Esophagus muscularis mucosa (tissue), 4 donors: Measurements from ENCODE around the gene FPR2. TPM values are rescaled to one million over a fixed set of nuclear protein-coding genes. Genes with fewer than 3 reads are reported as not detected.

Source experiments
- DNase-seq: peaks from one replicate; pipeline ENCODE4 v3.0.0-alpha.2; 2017; ENCODE audit errors: extremely low spot score
- H3K27ac ChIP-seq, 4 donors: fragments of 200-600 bp; sonication (generic); replicated peaks in 1 of 4; 1 replicate in 3 of 4; 2 replicates in 1 of 4; pipeline ENCODE4 v1.5.1; 2016 to 2019; ENCODE audit warnings: mild to moderate bottlenecking in 1 of 4
- H3K27me3 ChIP-seq, 4 donors: fragments of 200-600 bp; sonication (generic); one replicate each; pipeline versions ENCODE4 v1.5.1 to v1.6.0; 2016 to 2019
- H3K36me3 ChIP-seq, 4 donors: fragments of 200-600 bp; sonication (generic); one replicate each; pipeline ENCODE4 v1.5.1; 2016 to 2019
- H3K4me1 ChIP-seq, 4 donors: fragments of 200-600 bp; sonication (generic); one replicate each; pipeline ENCODE4 v1.5.1; 2016 to 2019
- H3K4me3 ChIP-seq, 4 donors: fragments of 200-600 bp; sonication (generic); 1 replicate in 2 of 4; 2 replicates in 2 of 4; pipeline ENCODE4 v1.5.1; 2016 to 2019; ENCODE audit warnings: mild to moderate bottlenecking in 4 of 4, moderate library complexity in 1 of 4
- H3K9me3 ChIP-seq, 4 donors: fragments of 200-600 bp; sonication (generic); 1 replicate in 3 of 4; 2 replicates in 1 of 4; pipeline ENCODE4 v1.5.1; 2016 to 2019
- CTCF ChIP-seq, 3 experiments: fragments of 200-600 bp in 2 of 3; fragments of 450-650 bp in 1 of 3; sonication (generic) in 2 of 3; IDR thresholded peaks; one replicate each; pipeline ENCODE4 v1.5.1; 2017 to 2019; ENCODE audit warnings: antibody characterized with exemption in 3 of 3, mild to moderate bottlenecking in 2 of 3, moderate library complexity in 1 of 3
- EP300 ChIP-seq: sonication (generic); formaldehyde crosslinking; IDR thresholded peaks from one replicate; pipeline ENCODE4 v1.6.1; 2017; ENCODE audit warnings: antibody characterized with exemption
- POLR2A ChIP-seq: fragments of 450-650 bp; IDR thresholded peaks from one replicate; pipeline ENCODE4 v1.6.1; 2017; ENCODE audit warnings: antibody characterized with exemption, moderate library complexity, mild to moderate bottlenecking, low read depth
- POLR2AphosphoS5 ChIP-seq, 2 donors: sonication (generic); formaldehyde crosslinking; IDR thresholded peaks; one replicate each; pipeline ENCODE4 v1.6.1; 2017; ENCODE audit warnings: antibody characterized with exemption in 2 of 2
- WGBS: methylation state at CpG from one replicate; pipeline ENCODE4 v1.1.5; 2018; 5-methylcytosine and 5-hydroxymethylcytosine counted together
- intact Hi-C: fragments of 100-400 bp; cut with DNase I; formaldehyde crosslinking; loops from one replicate; pipeline ENCODE4 v1.15.1; 2023
- total RNA-seq, 4 donors: library from RNA; depleted of rRNA; stranded (reverse); fragments of >200 nt; gene quantifications; one replicate each; pipeline versions ENCODE4 v1.1.0 to v1.2.1, GENCODE V29; 2016

FPR2 gene
- total RNA-seq, 4 donors from 2014 or later: 0.29 to 9.1 (median 1.5) TPM; not detected in 1

GRCh38 chr19:51749979-51750378 is 11.0 kb upstream of the FPR2 start:
- Histone ChIP-seq H3K27me3 (peaks cover 0 to 5% (median 0%) of the 10 kb centered on the region in 4 donors), H3K4me1 (no peaks in the 10 kb centered on the region), H3K4me3 (peak overlapping the region in 1 of 4 donors; percentile 20), H3K27ac (no peak overlapping the region), H3K36me3 (no peaks in the 10 kb centered on the region), H3K9me3 (no peaks in the 10 kb centered on the region)
- DNase-seq: no peak
- WGBS: 72% methylated on average over 4 of the region's 4 CpGs
- intact Hi-C loops: no loop called here
- no peak for TF ChIP-seq POLR2AphosphoS5 (IDR thresholded peaks at IDR 0.05)
- no peak for TF ChIP-seq EP300
- no peak for TF ChIP-seq POLR2A
- TF ChIP-seq CTCF (IDR thresholded peaks at IDR 0.05): no peak

GRCh38 chr19:51750400-51751094 is 10.4 kb upstream of the FPR2 start:
- intact Hi-C loops: no loop called here
- no peak overlapping the region for H3K27ac ChIP-seq
- no peak for TF ChIP-seq EP300
- TF ChIP-seq CTCF (IDR thresholded peaks at IDR 0.05): no peak
- TF ChIP-seq POLR2AphosphoS5 (IDR thresholded peaks at IDR 0.05): no peak
- no peak for TF ChIP-seq POLR2A
- peak overlapping the region; percentile 1 to 42 (median 8) for H3K4me3 ChIP-seq
- 74% methylated on average over 7 of the region's 7 CpGs for WGBS
- H3K36me3 ChIP-seq: no peaks in the 10 kb centered on the region
- no peaks in the 10 kb centered on the region for H3K4me1 ChIP-seq
- no peaks in the 10 kb centered on the region for H3K9me3 ChIP-seq
- DNase-seq: no peak
- peaks cover 0 to 5% (median 0%) of the 10 kb centered on the region in 4 donors for H3K27me3 ChIP-seq

- intact Hi-C loops: no loop called here
- Histone ChIP-seq H3K27ac (peak within 1 kb of the TSS in 2 of 4 donors; percentile 7 to 17), H3K36me3 (no peaks in the 10 kb centered on the region), H3K27me3 (peaks cover 0 to 5% (median 0%) of the 10 kb centered on the region in 4 donors), H3K9me3 (no peaks in the 10 kb centered on the region), H3K4me3 (peak within 1 kb of the TSS; percentile 1 to 42 (median 8)), H3K4me1 (no peaks in the 10 kb centered on the region)
- WGBS: 65% methylated on average over 2 of the region's 2 CpGs
- no peak for DNase-seq
- TF ChIP-seq POLR2AphosphoS5 (IDR thresholded peaks at IDR 0.05) (peak in 1 of 2 donors; percentile 60), POLR2A (no peak), EP300 (no peak), CTCF (IDR thresholded peaks at IDR 0.05) (no peak)
Observed at GRCh38 chr19:51751655-51752054, 9.3 kb upstream of the FPR2 start, which contains the start of gene FPR1. Gene FPR1, minus strand, starts transcription at chr19:51751878. Its CDS starts 4,884 bp downstream, at chr19:51746994.

GRCh38 chr19:51754109-51754508 is 6.9 kb upstream of the FPR2 start:
- H3K4me1 ChIP-seq: no peaks in the 10 kb centered on the region
- H3K36me3 ChIP-seq: no peaks in the 10 kb centered on the region
- H3K27ac ChIP-seq: peak overlapping the region in 1 of 4 donors; percentile 30
- no peak for TF ChIP-seq CTCF (IDR thresholded peaks at IDR 0.05)
- TF ChIP-seq EP300: no peak
- H3K9me3 ChIP-seq: no peaks in the 10 kb centered on the region
- no peak overlapping the region for H3K4me3 ChIP-seq
- no peak for DNase-seq
- 79% methylated on average over 6 of the region's 6 CpGs for WGBS
- intact Hi-C loops: no loop called here
- H3K27me3 ChIP-seq: peaks cover 0 to 5% (median 0%) of the 10 kb centered on the region in 4 donors
